K562 (cell line): ENCODE measurements around the gene ST8SIA4. TPM values are rescaled to one million over a fixed set of nuclear protein-coding genes. Genes with fewer than 3 reads are reported as not detected.

Experiments
- ATAC-seq: fragments of 200-7000 bp; cut with Tn5 transposase; 3 replicates; pipeline ENCODE4 v1.9.1; 2020; ENCODE audit warnings: moderate library complexity
- BruUV-seq: library from RNA; stranded (reverse); fragments of 400-500 nt; replicated peaks from 2 replicates; lab custom pipeline; 2021; lab: Mats Ljungman, UMichigan
- CTCF ChIA-PET: fragments of 300-600 bp; formaldehyde crosslinking; extraction: SDS; loops from one replicate; lab custom pipeline; 2021; ENCODE audit warnings: low intra/inter-chr PET ratio; lab: Yijun Ruan, JAX
- POLR2A ChIA-PET: fragments of 300-600, 350-650 bp; sonication (Branson Sonifier 250); formaldehyde crosslinking; extraction: SDS; loops from one replicate; lab custom pipeline; 2021; ENCODE audit warnings: antibody characterized with exemption, inconsistent platforms; lab: Yijun Ruan, JAX
- DNase-seq, 4 experiments: peaks; one replicate each; pipeline versions ENCODE4 v3.0.0 to v3.0.0-alpha.2; 2011 to 2018; ENCODE audit warnings: low spot score in 3 of 4, mixed read lengths in 3 of 4; ENCODE audit errors: extremely low read depth in 1 of 4
- FAIRE-seq: peaks from 2 replicates; lab custom pipeline; 2011; peaks lifted over from hg19 to GRCh38; lab: Jason Lieb, UNC
- H2AFZ ChIP-seq: 2 replicates; pipeline ENCODE4 v1.6.0; 2011; ENCODE audit warnings: low read depth, low read length, control low read depth, inconsistent platforms
- H3K27ac ChIP-seq: fragments of 200-600 bp; 3 replicates; pipeline ENCODE4 v1.8.0; 2011; ENCODE audit warnings: low read depth, mild to moderate bottlenecking, control low read depth, inconsistent platforms, low read length, moderate library complexity, mixed read lengths; ENCODE audit errors: extremely low read depth
- H3K27me3 ChIP-seq, 2 experiments: fragments of 300-600 bp in 1 of 2; 2 replicates in 1 of 2; 3 replicates in 1 of 2; pipeline versions ENCODE4 v1.6.0 to v1.8.0; 2011; ENCODE audit warnings: inconsistent platforms in 2 of 2, low read length in 2 of 2, mild to moderate bottlenecking in 1 of 2, mixed read lengths in 1 of 2, moderate library complexity in 1 of 2; ENCODE audit not compliant: control insufficient read depth in 2 of 2, insufficient read depth in 2 of 2
- H3K36me3 ChIP-seq: fragments of 300-600 bp; 3 replicates; pipeline ENCODE4 v1.8.0; 2011; ENCODE audit warnings: mild to moderate bottlenecking, low read length, inconsistent platforms; ENCODE audit not compliant: control insufficient read depth, insufficient read depth
- H3K4me1 ChIP-seq, 2 experiments: fragments of 200-600 bp in 1 of 2; replicated peaks in 1 of 2; 2 replicates in 1 of 2; 3 replicates in 1 of 2; pipeline versions ENCODE4 v1.5.1 to v1.8.0; 2011; ENCODE audit warnings: inconsistent platforms in 2 of 2, low read length in 2 of 2, mild to moderate bottlenecking in 1 of 2, mixed read lengths in 1 of 2, moderate library complexity in 1 of 2; ENCODE audit not compliant: control insufficient read depth in 2 of 2, insufficient read depth in 2 of 2
- H3K4me2 ChIP-seq: 2 replicates; pipeline ENCODE4 v1.6.1; 2011; ENCODE audit warnings: low read length, control low read depth, inconsistent platforms, mixed read lengths; ENCODE audit not compliant: insufficient read depth
- H3K4me3 ChIP-seq: fragments of 200-600 bp; sonication (generic), shearing (Covaris generic); 2 replicates; pipeline ENCODE4 v1.5.1; 2016; ENCODE audit warnings: control low read depth, inconsistent platforms
- H3K79me2 ChIP-seq: fragments of 200-600 bp; 3 replicates; pipeline ENCODE4 v1.8.0; 2011; ENCODE audit warnings: low read length, inconsistent platforms; ENCODE audit not compliant: control insufficient read depth, insufficient read depth
- H3K9ac ChIP-seq, 2 experiments: 2 replicates each; pipeline versions ENCODE4 v1.6.0 to v1.6.1; 2011; ENCODE audit warnings: low read depth in 2 of 2, low read length in 2 of 2, control low read depth in 1 of 2, inconsistent platforms in 1 of 2, mild to moderate bottlenecking in 1 of 2, mixed read lengths in 1 of 2; ENCODE audit not compliant: insufficient read depth in 1 of 2
- H3K9me1 ChIP-seq: one replicate; pipeline ENCODE4 v1.6.0; 2011; ENCODE audit warnings: inconsistent platforms, mild to moderate bottlenecking, low read length, moderate library complexity; ENCODE audit not compliant: control insufficient read depth, insufficient read depth
- H3K9me3 ChIP-seq: replicated peaks from 2 replicates; pipeline ENCODE4 v1.5.1; 2011; ENCODE audit warnings: low read depth, low read length, inconsistent platforms; ENCODE audit not compliant: control insufficient read depth, insufficient read depth
- H4K20me1 ChIP-seq: replicated peaks from 2 replicates; pipeline ENCODE4 v1.6.1; 2011; ENCODE audit warnings: low read length, inconsistent platforms, mixed read lengths; ENCODE audit not compliant: control insufficient read depth, insufficient read depth
- CBFA2T2 ChIP-seq: fragments of 450-650 bp; conservative IDR thresholded peaks from 2 replicates; pipeline ENCODE4 v1.6.1; 2017; ENCODE audit warnings: mild to moderate bottlenecking
- GATAD2B ChIP-seq: fragments of 450-650 bp; IDR thresholded peaks from 2 replicates; pipeline ENCODE4 v1.6.1; 2017; ENCODE audit warnings: mild to moderate bottlenecking, borderline replicate concordance
- HDGF ChIP-seq: fragments of 450-650 bp; IDR thresholded peaks from 2 replicates; pipeline ENCODE4 v1.6.1; 2016
- MXI1 ChIP-seq: IDR thresholded peaks from 2 replicates; pipeline ENCODE4 v1.6.1; 2011; ENCODE audit warnings: low read depth, mild to moderate bottlenecking, improper control_type of control experiment, low read length
- NFATC3 ChIP-seq: fragments of 450-650 bp; IDR thresholded peaks from 2 replicates; pipeline ENCODE4 v1.6.1; 2017; ENCODE audit warnings: mild to moderate bottlenecking
- NFIX ChIP-seq: fragments of 250-450 bp; sonication (Bioruptor Pico); IDR thresholded peaks from 2 replicates; pipeline ENCODE4 v1.4.0; 2020; ENCODE audit warnings: low read depth, mild to moderate bottlenecking, moderate library complexity
- NR0B1 ChIP-seq: fragments of 450-650 bp; IDR thresholded peaks from one replicate; pipeline ENCODE4 v1.6.1; 2018; ENCODE audit warnings: mild to moderate bottlenecking, moderate library complexity; ENCODE audit not compliant: partially characterized antibody
- PCBP2 ChIP-seq: fragments of 200-400 bp; formaldehyde crosslinking; IDR thresholded peaks from 2 replicates; pipeline ENCODE4 v1.6.1; 2018; ENCODE audit warnings: low read length, low read depth, mild to moderate bottlenecking, moderate library complexity; ENCODE audit not compliant: poor library complexity, severe bottlenecking
- ZNF511 ChIP-seq: sonication (generic); formaldehyde crosslinking; IDR thresholded peaks from 2 replicates; pipeline ENCODE4 v1.8.0; 2022; ENCODE audit warnings: mild to moderate bottlenecking, missing genetic modification reagents
- ZNF589 ChIP-seq: fragments of 200-800 bp; sonication (Bioruptor generic); IDR thresholded peaks from 2 replicates; pipeline ENCODE4 v1.6.1; 2016; ENCODE audit warnings: low read depth, missing genetic modification characterization, missing compliant biosample characterization
- ZNF592 ChIP-seq: fragments of 450-650 bp; IDR thresholded peaks from 2 replicates; pipeline ENCODE4 v1.6.1; 2017; ENCODE audit warnings: antibody characterized with exemption, mild to moderate bottlenecking
- ZNF740 ChIP-seq, 3 experiments: fragments of 200-800 bp in 1 of 3; sonication (Bioruptor generic) in 1 of 3; sonication (generic) in 1 of 3; formaldehyde crosslinking in 1 of 3; IDR thresholded peaks; 2 replicates each; pipeline versions ENCODE4 v1.6.1 to v1.8.0; 2016 to 2022; ENCODE audit warnings: mild to moderate bottlenecking in 2 of 3, missing compliant biosample characterization in 2 of 3, missing genetic modification characterization in 2 of 3, missing genetic modification reagents in 1 of 3
- ZSCAN29 ChIP-seq: fragments of 450-650 bp; IDR thresholded peaks from 2 replicates; pipeline ENCODE4 v1.6.1; 2017
- ZSCAN32 ChIP-seq: fragments of 450-650 bp; formaldehyde crosslinking; IDR thresholded peaks from 2 replicates; pipeline ENCODE4 v1.4.0; 2020; ENCODE audit warnings: mild to moderate bottlenecking, moderate library complexity
- WGBS: fragments of 100-300 bp; shearing (Covaris generic); methylation state at CpG from one replicate; pipeline ENCODE4 v1.1.6; 2016; ENCODE audit warnings: low coverage, mixed read lengths; ENCODE audit not compliant: insufficient coverage; ENCODE audit errors: missing lambda C conversion rate; 5-methylcytosine and 5-hydroxymethylcytosine counted together
- in situ Hi-C: fragments of 300-500 bp; cut with MboI; formaldehyde crosslinking; loops from 4 replicates; pipeline ENCODE4 v1.15.0; 2018; ENCODE audit warnings: inconsistent platforms, mixed read lengths
- intact Hi-C: fragments of 100-400 bp; cut with micrococcal nuclease; formaldehyde crosslinking; loops from 2 replicates; pipeline ENCODE4 v1.14.2; 2022
- polyA plus RNA-seq, 8 experiments: library from polyadenylated mRNA; depleted of rRNA in 4 of 8; stranded (reverse) in 5 of 8; unstranded in 3 of 8; fragments of >200 nt; fragmentation: Nextera tagmentation in 2 of 8; fragmentation: Illumina TruSeq in 1 of 8; extraction: Ambion mirVana in 2 of 8; extraction: Trizol in 1 of 8; gene quantifications; 2 replicates each; pipeline versions ENCODE4 v1.2.1 to v1.2.3, GENCODE V29; 2011 to 2014; ENCODE audit warnings: inconsistent platforms in 1 of 8, missing spikeins in 1 of 8
- total RNA-seq, 7 experiments: library from RNA; depleted of rRNA in 6 of 7; stranded (reverse); fragments of >200 nt in 6 of 7; fragmentation: Illumina TruSeq in 2 of 7; extraction: Trizol in 2 of 7; gene quantifications; 2 replicates each; pipeline versions ENCODE4 v1.2.1 to v1.2.3, GENCODE V29; 2011 to 2021; ENCODE audit warnings: low replicate concordance in 1 of 7

Gene ST8SIA4
- total and polyA plus RNA-seq, 9 of the 15 experiments (the other 6 are each of a cell fraction or from before 2014, with no cell fraction given) = 0.22 to 2.0 (median 0.54) TPM

GRCh38 chr5:100826133-100826532 lies 76.9 kb downstream of the ST8SIA4 start:
- H3K4me1 ChIP-seq = no peaks in the 10 kb centered on the region
- H3K79me2 ChIP-seq = no peaks in the 10 kb centered on the region
- TF ChIP-seq ZSCAN32 (CRISPR knock-in tag) (no peak), PCBP2 (no peak), ZNF511 (CRISPR knock-in tag) (no peak), GATAD2B (no peak), ZNF740 (CRISPR knock-in tag; IDR thresholded peaks at IDR 0.05) (no peak), ZNF740 (tag; IDR thresholded peaks at IDR 0.05) (no peak), HDGF (no peak), ZNF589 (CRISPR knock-in tag) (no peak), NR0B1 (no peak), ZNF592 (no peak), MXI1 (no peak), CBFA2T2 (no peak), NFIX (CRISPR knock-in tag) (no peak), ZSCAN29 (no peak), NFATC3 (no peak)
- no peak overlapping the region for H3K27ac ChIP-seq
- ATAC-seq (no peak), FAIRE-seq (no peak), DNase-seq (no peak)
- H3K27me3 ChIP-seq = no peaks in the 10 kb centered on the region
- WGBS = 12% methylated on average over 2 of the region's 2 CpGs
- CTCF ChIA-PET = no interaction called here
- no TSS peak for BruUV-seq
- no peaks in the 10 kb centered on the region for H3K36me3 ChIP-seq
- H3K4me3 ChIP-seq = no peak overlapping the region
- no peaks in the 10 kb centered on the region for H3K9me3 ChIP-seq
- H3K9me1 ChIP-seq = no peaks in the 10 kb centered on the region
- no peak overlapping the region for H3K4me2 ChIP-seq
- POLR2A ChIA-PET = interaction anchor here (0.6 kb wide), 1 partner anchor 827 kb away, joined by 3 read pairs; no protein-coding TSS in a partner anchor
- no peaks in the 10 kb centered on the region for H4K20me1 ChIP-seq
- no peak overlapping the region for H2AFZ ChIP-seq
- in situ Hi-C loops (no loop called here), intact Hi-C loops (no loop called here)
- H3K9ac ChIP-seq = no peak overlapping the region
